Kidney glomerular epithelial cell (primary cell): ENCODE data around the gene FHOD3.
A peak's percentile ranks its signal among the peaks of the same experiment; 100 is the strongest.

Experiments
- DNase-seq: peaks from one replicate; lab custom pipeline; 2025; lab: John Stamatoyannopoulos, UW

FHOD3 gene

GRCh38 chr18:36410346-36410745 lies 112.8 kb downstream of the FHOD3 start:
- no peak for DNase-seq

GRCh38 chr18:36411745-36412168 lies 114.2 kb downstream of the FHOD3 start:
- peak; percentile 27 for DNase-seq

- peak; percentile 8 for DNase-seq
Observed at GRCh38 chr18:36412778-36413177, 115.3 kb downstream of the FHOD3 start.

- no peak for DNase-seq
Observed at GRCh38 chr18:36415171-36415570, 117.7 kb downstream of the FHOD3 start.

GRCh38 chr18:36415625-36416024 lies 118.1 kb downstream of the FHOD3 start:
- no peak for DNase-seq

- no peak for DNase-seq
Observed at GRCh38 chr18:36419188-36419899, 121.8 kb downstream of the FHOD3 start.

GRCh38 chr18:36419900-36420531 lies 122.5 kb downstream of the FHOD3 start:
- DNase-seq = peak; percentile 77

GRCh38 chr18:36420826-36421225 lies 123.3 kb downstream of the FHOD3 start:
- DNase-seq = no peak

- DNase-seq = no peak
Observed at GRCh38 chr18:36424741-36425142, 127.2 kb downstream of the FHOD3 start.

- no peak for DNase-seq
Observed at GRCh38 chr18:36427369-36427768, 129.9 kb downstream of the FHOD3 start.

GRCh38 chr18:36427831-36428230 lies 130.3 kb downstream of the FHOD3 start:
- DNase-seq = no peak

- no peak for DNase-seq
Observed at GRCh38 chr18:36428431-36429029, 131.0 kb downstream of the FHOD3 start.

- peak; percentile 16 for DNase-seq
Observed at GRCh38 chr18:36432880-36433555, 135.5 kb downstream of the FHOD3 start.

- no peak for DNase-seq
Observed at GRCh38 chr18:36436387-36436786, 138.9 kb downstream of the FHOD3 start.

- peak; percentile 72 for DNase-seq
Observed at GRCh38 chr18:36440614-36441013, 143.1 kb downstream of the FHOD3 start.

GRCh38 chr18:36441426-36442240 lies 144.1 kb downstream of the FHOD3 start:
- DNase-seq = peak; percentile 75

- no peak for DNase-seq
Observed at GRCh38 chr18:36442717-36443116, 145.2 kb downstream of the FHOD3 start.

- no peak for DNase-seq
Observed at GRCh38 chr18:36446059-36446458, 148.5 kb downstream of the FHOD3 start.

GRCh38 chr18:36448384-36449290 lies 151.1 kb downstream of the FHOD3 start:
- DNase-seq = no peak

GRCh38 chr18:36449451-36449850 lies 151.9 kb downstream of the FHOD3 start:
- DNase-seq = no peak

- DNase-seq = no peak
Observed at GRCh38 chr18:36450264-36450663, 152.8 kb downstream of the FHOD3 start.
